A172 (cell line): ENCODE measurements around the gene CCDC13. TPM values are rescaled to one million over a fixed set of nuclear protein-coding genes. Genes with fewer than 3 reads are reported as not detected.

Source experiments
- DNase-seq: peaks from one replicate; pipeline ENCODE4 v3.0.0-alpha.2; 2015; ENCODE audit warnings: low spot score
- total RNA-seq: library from RNA; depleted of rRNA; stranded (reverse); fragments of >200 nt; shearing (Covaris generic); gene quantifications from 2 replicates; pipeline ENCODE4 v1.2.3, GENCODE V29; 2014; rRNA removed

Gene CCDC13
- total RNA-seq, 1 experiment from 2014 or later: not detected

DNA sequence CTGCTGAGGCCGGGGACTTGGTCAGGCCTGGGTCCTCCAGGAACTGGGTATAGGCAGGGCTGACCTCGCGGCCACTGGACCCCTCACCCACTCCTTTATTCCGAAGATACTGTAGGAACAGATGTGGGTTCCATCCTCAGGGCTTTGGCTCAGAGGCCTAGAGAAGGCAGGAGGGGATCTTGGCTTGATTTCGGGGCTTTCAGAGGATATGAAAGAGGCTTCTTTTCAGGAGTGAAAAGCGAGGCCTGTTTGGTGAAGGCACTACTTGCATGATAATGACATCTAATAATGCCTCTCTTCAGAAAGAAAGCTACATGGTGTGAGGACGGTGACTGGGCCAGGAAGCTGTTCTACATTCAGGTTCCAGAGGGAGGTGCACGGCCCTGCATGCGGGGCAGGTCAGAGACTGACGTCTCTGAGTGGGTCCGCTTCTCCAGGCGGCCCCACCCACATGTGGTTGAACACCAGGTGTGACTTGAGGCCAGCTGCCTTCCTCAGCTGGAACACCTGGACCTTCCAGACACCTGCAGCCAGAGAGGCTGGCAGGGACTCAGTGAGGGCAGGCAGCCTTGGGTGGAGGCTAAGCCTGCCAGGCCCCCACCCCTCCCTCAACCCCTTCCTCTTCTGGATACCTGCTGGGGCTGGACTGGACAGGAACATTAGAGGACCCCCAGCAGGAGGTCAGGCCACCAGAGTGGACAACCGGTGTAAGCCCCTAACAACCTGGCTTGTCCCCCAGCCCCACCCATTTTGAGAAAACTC lies 39.4 kb downstream of the CCDC13 start:
- no peak for DNase-seq

- DNase-seq: no peak
Observed at GRCh38 chr3:42732829-42733459, 40.1 kb downstream of the CCDC13 start.

GRCh38 chr3:42732196-42732828 lies 40.7 kb downstream of the CCDC13 start:
- DNase-seq: no peak

GRCh38 chr3:42731476-42732195 lies 41.4 kb downstream of the CCDC13 start:
- DNase-seq: no peak

DNA sequence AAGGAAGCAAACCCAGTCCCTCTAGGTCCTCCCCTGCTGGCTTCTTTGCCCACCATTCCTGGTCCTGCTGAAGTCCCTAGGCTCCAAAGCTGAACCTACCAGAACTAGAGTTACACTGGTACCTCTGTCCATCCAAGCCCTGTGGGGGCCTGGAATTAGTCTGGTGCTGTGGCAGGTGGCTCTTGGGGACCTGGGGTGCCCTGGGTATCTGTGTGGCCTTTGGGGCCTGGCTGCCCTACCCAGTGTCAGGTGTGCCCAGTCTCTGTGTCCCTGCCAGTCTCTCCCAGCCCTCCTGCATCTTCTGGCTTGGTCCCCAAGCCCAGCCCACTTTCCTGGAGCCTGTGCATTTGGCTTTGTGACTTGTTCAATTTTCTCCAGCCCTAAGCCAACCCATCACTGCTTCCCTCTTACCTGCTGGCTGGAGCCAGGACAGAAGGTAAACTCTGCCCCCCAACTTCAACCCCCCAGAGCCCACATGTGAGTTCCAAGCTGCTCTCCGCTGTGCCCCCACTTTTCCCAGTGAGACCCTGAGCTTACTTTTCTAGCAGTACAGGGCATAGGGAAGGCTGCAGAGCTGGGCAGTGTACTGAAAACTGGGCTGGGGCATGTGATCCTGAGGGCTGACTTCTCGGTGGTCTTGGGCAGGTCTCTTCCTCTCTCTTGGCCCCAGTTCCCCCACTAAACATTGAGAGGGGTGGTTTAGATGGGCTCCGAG lies 42.2 kb downstream of the CCDC13 start:
- DNase-seq: no peak

- DNase-seq: no peak
Observed at GRCh38 chr3:42730294-42730693, 42.8 kb downstream of the CCDC13 start.

GRCh38 chr3:42729404-42730145 lies 43.5 kb downstream of the CCDC13 start:
- no peak for DNase-seq

GRCh38 chr3:42728668-42729364 lies 44.2 kb downstream of the CCDC13 start:
- no peak for DNase-seq

GRCh38 chr3:42728056-42728455 lies 45.0 kb downstream of the CCDC13 start:
- no peak for DNase-seq

GRCh38 chr3:42725454-42725853 lies 47.6 kb downstream of the CCDC13 start:
- no peak for DNase-seq

DNA sequence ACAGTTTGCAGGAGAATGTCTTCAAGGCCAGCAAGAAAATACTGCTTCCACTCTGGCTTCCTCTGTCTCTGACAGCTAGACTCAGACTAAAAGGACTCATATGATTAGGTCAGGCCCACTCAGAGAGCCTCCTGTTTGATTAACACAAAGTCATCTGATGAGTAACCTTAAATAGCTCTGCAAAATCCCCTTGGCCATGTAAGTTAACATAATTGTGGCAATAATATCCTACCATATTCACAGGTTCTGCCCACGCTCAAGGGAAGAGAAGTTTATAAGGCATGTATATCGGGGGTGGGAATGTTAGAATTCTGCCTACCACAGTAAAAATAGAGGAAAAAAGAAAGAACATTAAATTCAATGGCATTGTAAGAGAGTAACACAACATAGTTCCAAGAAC lies 49.8 kb downstream of the CCDC13 start:
- no peak for DNase-seq

Other genes starting within 250 kb of the CCDC13 start
- 77.4 and 84.5 TPM in 2 replicates for gene SEC22C, start 191.3 kb downstream of the CCDC13 start, total RNA-seq
- 33.2 and 37.8 TPM in 2 replicates for gene SS18L2, start 182.4 kb downstream of the CCDC13 start, total RNA-seq
- gene NKTR, start 172.6 kb downstream of the CCDC13 start, total RNA-seq: 22.9 and 23.8 TPM in 2 replicates
- gene ZBTB47, start 119.6 kb downstream of the CCDC13 start, total RNA-seq: 16.7 and 17.9 TPM in 2 replicates
- gene KLHL40, start 87.7 kb downstream of the CCDC13 start, total RNA-seq: not detected in 2 replicates
- not detected in 2 replicates for gene HHATL, start 70.5 kb downstream of the CCDC13 start, total RNA-seq
- 249 and 254 TPM in 2 replicates for gene HIGD1A, start 31.2 kb upstream of the CCDC13 start, total RNA-seq
- gene ACKR2, start 36.2 kb upstream of the CCDC13 start, total RNA-seq: not detected in 2 replicates
- gene CYP8B1, start 102.6 kb upstream of the CCDC13 start, total RNA-seq: not detected in 2 replicates
- gene ZNF662, start 132.9 kb upstream of the CCDC13 start, total RNA-seq: not detected in 2 replicates
- gene GASK1A, start 206.1 kb upstream of the CCDC13 start, total RNA-seq: not detected in 2 replicates